ENCODE data around the gene GPC5. TPM values are rescaled to one million over a fixed set of nuclear protein-coding genes. Genes with fewer than 3 reads are reported as not detected.

Gene GPC5
- total and polyA plus RNA-seq, 2 donors (not counting 3 experiments of a cell fraction or from before 2014, with no cell fraction given), result 0.59 to 0.97 TPM

DNA sequence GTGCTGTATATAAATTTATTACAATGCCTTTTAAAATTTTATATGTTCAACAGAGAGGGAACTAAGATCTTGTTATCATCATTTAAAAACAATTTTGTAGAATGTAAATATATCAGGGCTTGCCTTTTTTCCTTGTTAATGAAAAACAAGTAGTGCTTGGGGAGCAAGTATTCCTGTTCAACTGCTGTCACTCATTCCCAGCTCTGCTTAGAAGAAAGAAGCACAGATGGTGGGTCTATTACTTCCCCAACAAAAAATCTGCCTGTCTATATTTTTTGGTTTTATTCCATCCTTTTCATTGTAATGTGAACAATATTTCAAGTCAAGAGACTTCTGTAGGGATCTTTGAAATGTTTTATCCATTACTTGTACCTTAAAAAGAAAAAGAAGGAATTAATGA lies 503.9 kb downstream of the GPC5 start:
- no peak for FAIRE-seq
- CTCF ChIA-PET, result no interaction called here
- no peak overlapping the region for H3K4me2 ChIP-seq (ENCODE audit: insufficient read depth, low read length)
- no peaks in the 10 kb centered on the region for H4K20me1 ChIP-seq (replicated peaks; ENCODE audit: control insufficient read depth, extremely low read depth, insufficient read depth, low read length)
- H3K4me3 ChIP-seq (replicated peaks in 1 of 3; ENCODE audit: insufficient read depth in 1 of 3, low read depth in 1 of 3, low read length in 3 of 3), result no peak overlapping the region
- intact Hi-C loops (cut with micrococcal nuclease), result no loop called here
- dilution Hi-C loops (cut with MboI; ENCODE audit: extremely low pct_ligation_motif_present, low sequenced_read_pairs), result no loop called here
- BruUV-seq (replicated peaks), result no TSS peak
- no peaks in the 10 kb centered on the region for H3K36me3 ChIP-seq (ENCODE audit: control insufficient read depth in 2 of 2, extremely low read depth in 1 of 2, insufficient read depth in 2 of 2, low read length in 2 of 2)
- no peaks in the 10 kb centered on the region for H3K79me2 ChIP-seq (ENCODE audit: control insufficient read depth, insufficient read depth, low read length)
- no peak overlapping the region for H3K27ac ChIP-seq (ENCODE audit: insufficient read depth, low read depth, low read length)
- TF ChIP-seq MYC (IDR thresholded peaks at IDR 0.05; ENCODE audit: low read depth, low read length), result no peak
- no peak for TF ChIP-seq EZH2 (IDR thresholded peaks at IDR 0.05; ENCODE audit: borderline replicate concordance, low read depth, low read length, severe bottlenecking)
- TF ChIP-seq JUN (IDR thresholded peaks at IDR 0.05; ENCODE audit: borderline replicate concordance, insufficient read depth, insufficient read length, low read depth), result no peak
- TF ChIP-seq POLR2AphosphoS5 (IDR thresholded peaks at IDR 0.05; ENCODE audit: insufficient read depth, low read depth, low read length), result no peak
- TF ChIP-seq, protein P1, sequence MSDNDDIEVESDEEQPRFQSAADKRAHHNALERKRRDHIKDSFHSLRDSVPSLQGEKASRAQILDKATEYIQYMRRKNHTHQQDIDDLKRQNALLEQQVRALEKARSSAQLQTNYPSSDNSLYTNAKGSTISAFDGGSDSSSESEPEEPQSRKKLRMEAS (IDR thresholded peaks at IDR 0.05; ENCODE audit: insufficient read depth, insufficient read length), result no peak
- TF ChIP-seq POLR2A (IDR thresholded peaks at IDR 0.05; ENCODE audit: low read depth, low read length), result no peak
- TF ChIP-seq FOS (IDR thresholded peaks at IDR 0.05; ENCODE audit: borderline replicate concordance, insufficient read depth, low read length), result no peak
- TF ChIP-seq, protein P2, sequence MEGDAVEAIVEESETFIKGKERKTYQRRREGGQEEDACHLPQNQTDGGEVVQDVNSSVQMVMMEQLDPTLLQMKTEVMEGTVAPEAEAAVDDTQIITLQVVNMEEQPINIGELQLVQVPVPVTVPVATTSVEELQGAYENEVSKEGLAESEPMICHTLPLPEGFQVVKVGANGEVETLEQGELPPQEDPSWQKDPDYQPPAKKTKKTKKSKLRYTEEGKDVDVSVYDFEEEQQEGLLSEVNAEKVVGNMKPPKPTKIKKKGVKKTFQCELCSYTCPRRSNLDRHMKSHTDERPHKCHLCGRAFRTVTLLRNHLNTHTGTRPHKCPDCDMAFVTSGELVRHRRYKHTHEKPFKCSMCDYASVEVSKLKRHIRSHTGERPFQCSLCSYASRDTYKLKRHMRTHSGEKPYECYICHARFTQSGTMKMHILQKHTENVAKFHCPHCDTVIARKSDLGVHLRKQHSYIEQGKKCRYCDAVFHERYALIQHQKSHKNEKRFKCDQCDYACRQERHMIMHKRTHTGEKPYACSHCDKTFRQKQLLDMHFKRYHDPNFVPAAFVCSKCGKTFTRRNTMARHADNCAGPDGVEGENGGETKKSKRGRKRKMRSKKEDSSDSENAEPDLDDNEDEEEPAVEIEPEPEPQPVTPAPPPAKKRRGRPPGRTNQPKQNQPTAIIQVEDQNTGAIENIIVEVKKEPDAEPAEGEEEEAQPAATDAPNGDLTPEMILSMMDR (IDR thresholded peaks at IDR 0.05; ENCODE audit: extremely low read depth in 1 of 2, insufficient read depth in 1 of 2, low read depth in 1 of 2, low read length in 2 of 2), result no peak
- TF ChIP-seq GATA2 (IDR thresholded peaks at IDR 0.05; ENCODE audit: insufficient read depth, insufficient read length, low read depth, low read length), result no peak
- POLR2A ChIA-PET, result no interaction called here
- no peaks in the 10 kb centered on the region for H3K27me3 ChIP-seq (ENCODE audit: control insufficient read depth in 2 of 2, insufficient read depth in 2 of 2, low read length in 2 of 2)
- H3K9me1 ChIP-seq (replicated peaks; ENCODE audit: control insufficient read depth, extremely low read depth, insufficient read depth, low read length), result no peaks in the 10 kb centered on the region
- H2AFZ ChIP-seq (ENCODE audit: low read depth, low read length), result no peak overlapping the region
- DNase-seq (ENCODE audit: low read depth, low spot score), result no peak
- no peak overlapping the region for H3K9ac ChIP-seq (replicated peaks; ENCODE audit: extremely low read depth, insufficient read depth, low read length)
- H3K4me1 ChIP-seq (ENCODE audit: control insufficient read depth, extremely low read depth, insufficient read depth, low read length), result peaks cover 13% of the 10 kb centered on the region
- no peaks in the 10 kb centered on the region for H3K9me3 ChIP-seq (replicated peaks; ENCODE audit: control insufficient read depth, insufficient read depth, low read length)

Measured in endothelial cell of umbilical vein (primary cell).